Activated CD4-positive, alpha-beta T cell treated with anti-CD3 and anti-CD28 coated beads for 4 hours (primary cell): ENCODE results near the gene PDE5A.

Experiments
- DNase-seq, 2 donors: peaks; one replicate each; pipeline ENCODE4 v3.0.0-alpha.2; 2020

Gene PDE5A

GRCh38 chr4:119580293-119580692, 48.3 kb downstream of the PDE5A start:
- no peak for DNase-seq

DNA sequence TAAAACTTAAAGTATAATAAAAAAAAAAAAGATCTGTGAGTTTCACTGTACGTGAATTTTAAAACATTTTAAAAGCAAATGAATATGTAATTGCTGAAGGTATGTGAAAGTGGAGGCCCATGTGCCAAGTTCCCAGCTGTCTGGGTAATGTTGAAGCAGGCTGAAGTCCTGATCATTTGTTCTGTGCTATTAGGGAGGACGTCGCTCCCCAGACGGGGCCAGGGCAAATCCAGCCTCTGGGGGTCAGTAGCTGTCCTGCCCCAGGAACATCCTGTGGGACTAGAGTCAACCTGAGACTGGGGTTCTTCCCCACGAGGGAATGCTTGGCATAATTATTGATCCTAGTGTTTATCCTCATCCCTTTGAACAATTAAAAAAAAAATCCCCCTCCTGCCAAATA, 48.8 kb downstream of the PDE5A start:
- no peak for DNase-seq

DNA sequence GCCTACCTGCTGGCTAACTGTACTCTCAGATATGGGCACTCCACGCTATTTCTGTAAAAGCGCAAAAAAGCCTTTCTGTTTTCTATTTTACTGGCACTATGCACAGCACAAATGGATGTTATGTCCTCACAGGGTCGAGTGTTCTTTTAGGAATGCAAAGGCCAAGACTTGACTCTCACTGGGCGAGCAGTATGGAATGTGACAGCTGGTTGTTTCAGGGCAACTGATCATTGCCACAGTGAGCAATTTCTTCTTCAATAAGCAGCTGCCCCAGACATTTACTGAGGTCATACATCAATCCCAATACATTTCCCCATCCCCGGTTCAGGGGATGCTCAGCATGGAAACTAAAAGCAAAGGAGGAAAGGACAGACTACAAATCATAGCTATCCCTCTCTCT, 58.2 kb downstream of the PDE5A start:
- DNase-seq = no peak

DNA sequence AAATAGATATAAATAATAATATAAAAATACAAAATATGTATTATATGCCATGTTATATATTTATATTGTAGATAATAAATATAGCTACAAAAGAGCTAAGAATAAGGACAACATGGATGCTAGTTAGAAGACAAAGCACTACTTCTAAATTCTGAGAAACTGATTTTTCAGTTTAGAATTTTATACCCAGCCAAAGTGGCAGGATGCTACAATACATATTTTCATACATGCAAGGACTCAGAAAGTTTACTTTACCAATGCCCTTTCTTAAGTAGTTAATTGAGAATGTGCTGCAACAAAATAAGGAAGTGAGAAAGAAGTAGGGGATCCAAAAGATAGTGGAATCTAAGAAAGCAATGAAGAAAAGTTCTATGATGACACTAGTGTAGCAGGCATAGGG, 64.5 kb downstream of the PDE5A start:
- DNase-seq = no peak

DNA sequence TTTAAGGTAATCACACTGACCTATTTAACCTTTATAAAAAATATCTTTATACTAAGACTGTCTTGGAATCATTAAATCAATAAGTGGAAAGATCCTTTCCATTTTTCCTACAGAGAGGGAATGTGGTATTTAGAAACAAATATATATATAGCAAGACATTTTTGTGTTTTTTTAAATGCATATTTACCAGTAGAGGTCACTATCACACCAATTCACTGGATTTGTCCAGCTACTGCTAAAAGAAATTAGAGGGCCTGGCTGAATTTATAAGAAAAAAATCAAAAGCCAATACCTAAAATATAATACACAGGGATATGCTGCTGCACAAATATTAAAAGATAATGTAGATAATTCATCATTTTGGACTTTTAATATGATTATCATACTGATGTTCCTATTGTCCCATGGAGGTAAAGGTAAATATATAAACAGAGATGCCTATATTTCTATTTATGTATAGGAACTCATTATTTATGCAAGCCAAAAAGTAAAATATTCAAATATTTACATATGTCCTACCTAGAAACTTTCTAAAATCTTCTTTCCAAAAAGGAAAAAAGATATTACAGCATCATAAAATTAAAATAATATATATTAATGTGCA, 69.5 kb downstream of the PDE5A start:
- DNase-seq = no peak

DNA sequence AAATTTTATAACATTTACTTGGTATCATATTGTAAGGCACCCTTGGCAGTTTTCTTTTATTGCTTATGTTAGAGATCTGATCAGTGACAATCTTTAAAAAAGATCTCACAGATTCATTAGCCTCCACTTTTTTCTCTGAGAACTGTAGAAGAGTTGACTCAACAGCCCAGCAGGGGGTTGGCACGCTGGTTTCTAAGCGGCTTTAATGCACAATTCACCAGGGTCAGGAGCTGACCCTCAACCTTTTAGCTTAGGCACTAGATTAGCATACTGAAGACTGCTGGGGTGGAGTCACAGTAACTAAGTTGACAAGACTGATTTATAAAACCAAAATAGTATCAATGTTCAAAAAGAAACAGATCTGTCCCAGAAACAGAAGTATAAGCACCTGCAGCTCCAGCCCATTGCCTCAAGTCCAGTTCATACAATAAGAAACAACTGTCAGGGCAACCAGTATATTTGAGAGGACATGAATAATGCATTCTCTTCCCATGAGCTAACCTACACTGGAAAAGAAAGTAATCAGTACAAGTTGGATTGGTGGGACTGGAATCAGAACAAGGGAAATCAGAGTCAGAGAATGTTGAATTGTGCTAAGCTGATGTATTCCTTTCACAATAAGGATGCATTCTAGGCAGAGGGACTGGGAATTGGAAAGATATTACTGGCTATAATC, 77.6 kb downstream of the PDE5A start:
- DNase-seq = no peak

- DNase-seq = no peak
Measured at GRCh38 chr4:119549639-119550038, 79.0 kb downstream of the PDE5A start.

DNA sequence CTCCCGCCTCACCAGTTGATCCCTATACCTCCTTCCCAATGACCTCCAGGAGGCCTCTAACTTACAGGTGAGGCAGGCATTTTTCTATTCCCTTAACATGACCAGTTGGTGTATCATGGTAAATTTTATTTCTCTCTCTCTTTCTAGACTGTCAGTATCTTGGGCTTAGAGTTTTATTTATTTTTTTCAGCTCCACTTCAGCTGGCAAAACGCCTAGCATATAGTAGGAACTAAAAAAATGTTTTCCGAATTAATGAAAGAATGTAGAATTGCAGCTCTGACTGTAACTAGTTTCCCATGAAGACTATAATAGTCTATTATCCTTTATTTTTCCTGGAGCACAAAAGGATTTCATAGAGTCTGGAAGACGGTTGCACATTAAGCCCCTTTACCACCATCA, 84.8 kb downstream of the PDE5A start:
- DNase-seq = no peak

DNA sequence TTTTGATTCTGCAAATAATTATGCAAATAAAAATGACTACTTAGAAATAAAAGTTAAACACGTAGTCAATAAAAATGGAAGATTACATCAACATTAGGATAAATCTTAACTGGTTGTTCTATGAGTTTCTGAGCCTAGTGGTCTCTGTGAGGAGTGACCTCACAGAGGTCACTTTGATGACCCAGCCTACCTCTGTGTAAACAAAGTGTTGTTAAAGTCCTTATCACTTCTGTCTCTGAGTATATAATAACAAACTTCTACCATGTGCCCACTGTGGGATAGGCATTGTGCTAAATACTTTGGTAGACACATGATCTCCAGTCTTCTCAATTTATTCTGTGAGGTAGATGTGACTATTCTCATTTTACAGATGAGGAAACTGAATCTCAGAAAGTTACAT, 85.4 kb downstream of the PDE5A start:
- no peak for DNase-seq

DNA sequence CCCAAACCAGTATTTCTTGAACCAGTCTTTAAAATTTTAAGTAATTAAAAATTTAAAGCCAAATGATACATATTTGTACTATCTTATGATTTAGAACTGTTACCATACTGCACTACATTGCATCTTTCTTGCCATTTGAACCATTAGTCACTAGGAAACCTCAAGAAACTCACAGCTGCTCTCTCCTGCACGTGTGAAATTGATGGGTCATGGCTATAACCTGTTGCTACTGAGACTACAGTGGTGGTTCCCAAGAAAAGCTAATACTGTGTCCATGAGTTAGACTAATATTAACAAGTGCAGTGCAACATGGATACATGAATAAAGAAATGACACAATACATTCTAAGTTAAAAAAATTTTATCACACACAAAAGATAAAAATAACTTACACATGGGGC, 88.4 kb downstream of the PDE5A start:
- DNase-seq = no peak

GRCh38 chr4:119537586-119537985, 91.0 kb downstream of the PDE5A start:
- DNase-seq = no peak

GRCh38 chr4:119536572-119537528, 91.8 kb downstream of the PDE5A start:
- DNase-seq = no peak

DNA sequence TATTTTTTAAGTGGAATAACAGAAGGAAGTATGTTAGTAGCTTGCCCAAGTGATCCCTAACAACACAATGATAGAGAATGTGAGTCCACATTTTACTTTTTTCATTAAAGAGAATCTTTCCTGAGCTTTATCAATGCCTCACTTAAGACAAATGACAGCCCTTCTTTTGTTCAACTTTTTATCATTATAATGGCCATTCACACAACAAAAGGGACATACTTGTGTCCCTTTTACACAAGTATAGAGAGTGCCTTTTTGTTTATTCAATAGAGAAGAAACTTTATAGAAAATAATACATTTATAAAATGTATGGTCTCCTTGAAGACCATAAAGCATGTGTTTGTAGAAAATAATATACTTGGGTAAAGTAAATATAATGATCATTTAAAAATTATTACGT, 96.3 kb downstream of the PDE5A start:
- no peak for DNase-seq

GRCh38 chr4:119529788-119530187, 98.8 kb downstream of the PDE5A start:
- DNase-seq = no peak

- no peak for DNase-seq
Measured at GRCh38 chr4:119526786-119527550, 101.6 kb downstream of the PDE5A start.

GRCh38 chr4:119525771-119526712, 102.6 kb downstream of the PDE5A start:
- no peak for DNase-seq

DNA sequence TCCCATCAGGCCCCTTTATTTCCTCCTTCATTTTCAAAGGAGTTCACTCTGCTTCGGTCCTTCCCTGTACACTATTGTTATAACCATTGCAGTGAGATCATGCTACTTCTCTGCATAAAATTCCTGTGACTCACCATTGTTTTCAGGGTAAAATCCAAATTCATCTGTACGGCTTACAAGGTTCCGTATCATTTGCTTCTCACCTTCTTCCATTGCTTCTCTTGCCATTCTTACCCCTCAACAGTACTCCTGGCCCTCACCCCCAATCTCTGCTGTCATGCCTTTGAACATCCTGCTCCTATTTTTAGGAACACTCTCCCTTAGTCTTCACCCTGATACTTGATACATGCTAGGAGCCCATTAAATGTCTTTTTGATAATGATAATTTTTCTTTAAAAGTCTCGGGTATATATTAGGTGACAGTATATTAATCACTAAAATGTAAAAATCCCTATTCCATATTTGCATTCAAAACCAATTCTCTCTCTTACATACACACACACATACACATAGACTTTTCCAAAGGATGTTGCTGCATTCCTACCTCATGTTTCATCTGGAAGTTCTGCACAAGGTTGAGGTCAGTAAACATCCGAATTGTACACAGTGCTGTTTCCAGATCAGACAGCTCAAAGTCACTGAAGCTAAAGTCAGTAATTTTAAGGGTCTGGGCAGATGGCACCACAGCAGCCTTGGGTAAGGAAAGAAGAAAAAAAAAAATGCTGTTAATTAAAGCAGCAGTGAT, 103.4 kb downstream of the PDE5A start:
- DNase-seq = no peak

- no peak for DNase-seq
Measured at GRCh38 chr4:119523399-119523798, 105.2 kb downstream of the PDE5A start.

GRCh38 chr4:119521268-119521667, 107.3 kb downstream of the PDE5A start:
- no peak for DNase-seq

DNA sequence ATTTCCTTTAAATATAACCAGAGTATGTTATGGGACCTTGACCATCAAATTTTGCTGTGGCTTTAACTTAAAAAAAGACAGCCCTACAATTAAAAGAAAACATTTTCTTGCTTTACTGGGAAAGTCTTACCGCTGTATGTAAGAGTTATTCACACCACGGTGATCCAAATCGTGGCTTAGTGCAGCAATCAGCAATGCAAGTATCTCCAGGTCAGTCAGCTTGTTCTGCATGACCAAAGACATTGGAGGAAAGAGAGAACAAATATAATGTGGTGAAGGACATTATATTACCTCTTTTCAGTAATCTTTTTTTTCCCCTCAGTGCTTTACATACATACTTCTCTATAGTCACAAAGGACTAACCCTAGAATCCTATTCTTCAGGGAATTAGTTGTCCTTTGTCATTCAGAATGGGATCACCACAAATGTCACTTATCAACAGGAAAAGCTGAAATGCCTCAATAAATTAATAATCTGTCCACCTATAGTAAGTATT, 109.6 kb downstream of the PDE5A start:
- DNase-seq = no peak
